ENCODE results near the gene AKAP13. TPM values are rescaled to one million over a fixed set of nuclear protein-coding genes. Genes with fewer than 3 reads are reported as not detected.

Gene AKAP13
- total and polyA plus RNA-seq, 7 donors: 21.6 to 142 (median 98.5) TPM

GRCh38 chr15:85750319-85751290 lies 370.2 kb downstream of the AKAP13 start:
- peaks cover 0 to 52% (median 42%) of the 10 kb centered on the region in 4 donors for H3K4me1 ChIP-seq
- intact Hi-C loops (cut with DNase I): loop anchor here (2.0 kb wide), 1 partner anchor 44 kb away; the partner anchor contains the start of gene KLHL25
- TF ChIP-seq, protein P1, sequence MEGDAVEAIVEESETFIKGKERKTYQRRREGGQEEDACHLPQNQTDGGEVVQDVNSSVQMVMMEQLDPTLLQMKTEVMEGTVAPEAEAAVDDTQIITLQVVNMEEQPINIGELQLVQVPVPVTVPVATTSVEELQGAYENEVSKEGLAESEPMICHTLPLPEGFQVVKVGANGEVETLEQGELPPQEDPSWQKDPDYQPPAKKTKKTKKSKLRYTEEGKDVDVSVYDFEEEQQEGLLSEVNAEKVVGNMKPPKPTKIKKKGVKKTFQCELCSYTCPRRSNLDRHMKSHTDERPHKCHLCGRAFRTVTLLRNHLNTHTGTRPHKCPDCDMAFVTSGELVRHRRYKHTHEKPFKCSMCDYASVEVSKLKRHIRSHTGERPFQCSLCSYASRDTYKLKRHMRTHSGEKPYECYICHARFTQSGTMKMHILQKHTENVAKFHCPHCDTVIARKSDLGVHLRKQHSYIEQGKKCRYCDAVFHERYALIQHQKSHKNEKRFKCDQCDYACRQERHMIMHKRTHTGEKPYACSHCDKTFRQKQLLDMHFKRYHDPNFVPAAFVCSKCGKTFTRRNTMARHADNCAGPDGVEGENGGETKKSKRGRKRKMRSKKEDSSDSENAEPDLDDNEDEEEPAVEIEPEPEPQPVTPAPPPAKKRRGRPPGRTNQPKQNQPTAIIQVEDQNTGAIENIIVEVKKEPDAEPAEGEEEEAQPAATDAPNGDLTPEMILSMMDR (IDR thresholded peaks at IDR 0.05): no peak
- TF ChIP-seq EP300 (IDR thresholded peaks at IDR 0.05): no peak
- peak; percentile 28 to 55 (median 42) for TF ChIP-seq POLR2AphosphoS5 (IDR thresholded peaks at IDR 0.05)
- no peak for TF ChIP-seq POLR2A (IDR thresholded peaks at IDR 0.05)
- peak; percentile 90 for DNase-seq
- peak overlapping the region; percentile 66 to 88 (median 76) for H3K27ac ChIP-seq
- H3K36me3 ChIP-seq: peaks cover 7 to 33% (median 16%) of the 10 kb centered on the region in 4 donors
- WGBS, 2 donors: 68 to 74% methylated on average over 27 of the region's 27 CpGs
- H3K4me3 ChIP-seq: peak overlapping the region in 3 of 4 donors; percentile 14 to 23 (median 17)
- no peaks in the 10 kb centered on the region for H3K9me3 ChIP-seq
- H3K27me3 ChIP-seq: no peaks in the 10 kb centered on the region

- WGBS, 2 donors: 64 to 81% methylated on average over 15 of the region's 15 CpGs
- Histone ChIP-seq H3K27me3 (no peaks in the 10 kb centered on the region), H3K36me3 (peaks cover 0 to 24% (median 12%) of the 10 kb centered on the region in 4 donors), H3K4me1 (peaks cover 0 to 54% (median 42%) of the 10 kb centered on the region in 4 donors), H3K4me3 (no peak overlapping the region), H3K9me3 (no peaks in the 10 kb centered on the region), H3K27ac (peak overlapping the region; percentile 66 to 88 (median 76))
- TF ChIP-seq EP300 (IDR thresholded peaks at IDR 0.05): no peak
- TF ChIP-seq, protein P1 (IDR thresholded peaks at IDR 0.05): no peak
- TF ChIP-seq POLR2AphosphoS5 (IDR thresholded peaks at IDR 0.05): no peak
- TF ChIP-seq POLR2A (IDR thresholded peaks at IDR 0.05): no peak
- intact Hi-C loops (cut with DNase I): loop anchor here (2.0 kb wide), 1 partner anchor 43 kb away; the partner anchor contains the start of gene KLHL25
- peak; percentile 67 for DNase-seq
Observed at GRCh38 chr15:85751291-85752123, 371.1 kb downstream of the AKAP13 start.

- Histone ChIP-seq H3K27me3 (no peaks in the 10 kb centered on the region), H3K4me3 (no peak overlapping the region), H3K9me3 (no peaks in the 10 kb centered on the region), H3K4me1 (peaks cover 0 to 54% (median 42%) of the 10 kb centered on the region in 4 donors), H3K27ac (peak overlapping the region in 2 of 4 donors; percentile 69 to 88), H3K36me3 (peaks cover 0 to 18% (median 6%) of the 10 kb centered on the region in 4 donors)
- TF ChIP-seq POLR2AphosphoS5 (IDR thresholded peaks at IDR 0.05) (no peak), POLR2A (IDR thresholded peaks at IDR 0.05) (no peak), EP300 (IDR thresholded peaks at IDR 0.05) (no peak)
- TF ChIP-seq, protein P1 (IDR thresholded peaks at IDR 0.05): no peak
- 91 to 92% methylated on average over 15 of the region's 15 CpGs for WGBS, 2 donors
- intact Hi-C loops (cut with DNase I): no loop called here
- no peak for DNase-seq
Observed at GRCh38 chr15:85752124-85752475, 371.7 kb downstream of the AKAP13 start.

DNA sequence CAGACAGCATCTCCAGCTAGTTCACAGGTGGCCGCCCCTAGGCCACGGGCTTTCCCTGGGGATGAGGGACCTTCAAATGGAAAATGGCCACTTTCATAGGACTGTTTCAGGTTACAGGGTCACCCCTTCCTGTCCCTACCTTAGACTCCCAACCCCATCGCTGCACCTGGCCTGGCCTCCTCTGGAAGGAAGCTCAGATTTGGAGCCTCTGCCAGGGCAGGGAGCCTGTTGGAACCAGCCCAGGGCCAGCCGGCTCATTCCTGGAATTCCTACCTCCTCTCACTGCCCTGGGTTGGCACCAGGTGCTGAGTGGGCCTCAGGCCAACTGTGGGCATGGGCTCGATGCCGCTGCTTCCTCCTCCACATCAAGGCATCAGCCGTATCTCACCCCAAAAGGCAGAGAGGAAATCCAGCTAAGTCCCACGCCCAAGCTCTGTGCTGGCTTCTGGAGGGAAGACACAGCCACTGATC lies 372.1 kb downstream of the AKAP13 start:
- no peaks in the 10 kb centered on the region for H3K27me3 ChIP-seq
- peaks cover 0 to 54% (median 43%) of the 10 kb centered on the region in 4 donors for H3K4me1 ChIP-seq
- DNase-seq: peak; percentile 52
- H3K27ac ChIP-seq: peak overlapping the region in 1 of 4 donors; percentile 22
- H3K9me3 ChIP-seq: no peaks in the 10 kb centered on the region
- peaks cover 0 to 14% (median 4%) of the 10 kb centered on the region in 4 donors for H3K36me3 ChIP-seq
- no peak overlapping the region for H3K4me3 ChIP-seq
- TF ChIP-seq POLR2A (IDR thresholded peaks at IDR 0.05) (no peak), POLR2AphosphoS5 (IDR thresholded peaks at IDR 0.05) (no peak), EP300 (IDR thresholded peaks at IDR 0.05) (no peak)
- TF ChIP-seq, protein P1 (IDR thresholded peaks at IDR 0.05): no peak
- WGBS, 2 donors: 57 to 58% methylated on average over 8 of the region's 8 CpGs
- intact Hi-C loops (cut with DNase I): no loop called here
